HG03558 (cell line): Measurements from ENCODE around the gene DUSP1.

Experiments used
- ATAC-seq: cut with Tn5 transposase; IDR thresholded peaks from one replicate; pipeline ENCODE4 v1.9.1; 2021; ENCODE audit warnings: moderate number of reproducible peaks; ENCODE audit not compliant: unreplicated experiment; ENCODE audit errors: extremely low read depth

The DUSP1 gene

GRCh38 chr5:172747471-172747870 lies 23.5 kb downstream of the DUSP1 start:
- ATAC-seq = no peak

DNA sequence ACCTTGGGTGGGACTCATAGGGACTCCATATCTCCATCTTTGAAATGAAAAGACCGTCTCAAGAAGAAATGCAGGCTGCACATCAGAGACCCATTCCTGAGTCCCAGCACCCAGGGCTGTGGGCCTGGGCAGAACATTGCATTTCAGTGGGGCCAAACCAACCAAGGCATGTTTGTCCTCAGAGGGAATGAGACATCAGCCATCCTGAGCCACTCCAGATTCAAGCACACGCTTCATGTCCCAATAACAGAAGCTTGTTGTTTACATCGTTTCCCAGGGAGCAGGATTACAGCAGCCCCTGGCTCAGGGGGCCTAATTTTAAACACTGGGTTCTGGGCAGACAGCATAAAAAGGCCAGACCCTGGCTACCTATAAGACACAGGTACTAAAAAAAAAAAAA lies 24.3 kb downstream of the DUSP1 start:
- ATAC-seq = no peak

DNA sequence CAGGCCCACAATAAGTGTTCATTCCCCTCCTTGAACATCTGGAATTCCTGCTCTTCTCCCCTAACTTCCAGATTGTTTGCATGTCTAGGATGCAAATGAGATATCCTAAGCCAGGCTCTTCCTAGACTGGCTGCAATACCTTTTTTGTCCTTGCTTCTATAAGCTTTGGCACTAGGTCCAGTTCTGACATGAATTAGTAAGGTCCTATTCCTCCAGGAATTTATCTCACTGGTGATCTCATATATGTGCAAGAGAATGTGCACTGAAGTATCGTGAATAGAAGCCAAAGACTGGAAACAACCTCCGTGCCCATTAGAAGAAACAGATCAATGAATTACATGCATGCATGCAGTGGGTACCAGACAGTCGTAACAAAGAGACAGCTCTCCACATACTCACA lies 25.2 kb downstream of the DUSP1 start:
- ATAC-seq = no peak

DNA sequence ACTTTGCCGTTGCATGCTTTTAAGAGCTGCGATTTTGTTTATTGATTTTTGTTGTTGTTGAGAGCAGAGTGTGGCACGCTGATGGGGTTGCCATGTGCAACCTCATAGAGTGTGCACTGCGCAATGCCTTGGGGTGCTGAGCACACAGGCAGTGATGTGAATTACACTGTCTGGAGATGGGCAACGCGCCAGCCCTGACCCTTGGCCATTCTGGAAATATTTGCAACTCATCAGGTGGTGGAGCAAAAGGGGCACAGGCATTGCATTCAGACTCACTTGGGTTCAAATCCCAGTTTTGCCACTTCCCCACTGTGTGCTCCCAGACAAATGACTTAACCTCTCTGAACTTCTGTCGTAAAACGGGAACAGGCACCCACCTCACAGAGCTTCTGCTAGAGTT lies 25.6 kb downstream of the DUSP1 start:
- ATAC-seq = no peak

DNA sequence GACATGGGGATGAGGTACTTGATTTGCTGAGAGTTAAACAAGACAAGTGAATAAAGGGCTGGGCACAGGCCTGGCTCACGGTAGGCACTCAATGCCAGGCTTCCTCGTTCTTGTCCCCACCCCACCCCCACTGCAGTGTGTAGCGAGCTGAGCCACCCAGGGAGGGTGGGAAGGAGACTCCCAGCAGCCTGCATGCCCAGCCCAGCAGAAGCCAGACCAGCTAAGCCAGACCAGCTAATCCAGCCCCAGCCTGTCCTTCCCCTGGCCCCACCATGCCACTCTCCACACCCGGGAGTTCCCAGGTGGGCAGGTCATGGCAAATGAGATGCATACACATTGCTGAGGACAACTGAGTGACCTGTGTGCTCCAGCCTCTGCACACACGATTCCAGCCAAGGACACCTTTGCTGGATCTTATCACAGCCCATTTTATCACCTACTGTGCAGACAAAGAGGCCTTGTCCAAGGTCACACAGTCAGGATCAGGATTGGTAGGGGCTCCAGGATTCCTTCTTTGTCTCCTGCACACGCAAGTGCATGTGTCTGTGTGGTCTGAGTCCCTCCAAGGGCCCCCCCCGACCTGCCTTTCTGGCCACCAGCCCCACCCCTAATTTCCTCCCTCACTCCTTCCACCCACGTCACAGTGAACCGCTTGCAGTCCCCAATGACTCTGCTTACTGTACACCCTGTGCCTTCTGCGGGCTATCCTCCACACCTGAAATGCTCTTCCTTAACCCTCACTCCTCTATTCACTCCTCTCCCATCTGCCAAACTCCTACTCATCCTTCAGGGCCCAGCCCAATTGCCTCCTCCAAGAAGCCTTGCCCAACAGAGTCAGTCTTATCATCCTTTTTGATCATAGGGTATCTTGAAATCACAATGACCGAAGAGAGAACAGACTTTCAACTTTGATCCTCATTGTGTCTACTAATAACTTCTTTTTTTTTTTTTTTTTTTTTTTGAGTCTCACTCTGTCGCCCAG lies 26.6 kb downstream of the DUSP1 start:
- no peak for ATAC-seq

- no peak for ATAC-seq
These were observed 27.7 kb downstream of the DUSP1 start for GRCh38 chr5:172743112-172743959.

DNA sequence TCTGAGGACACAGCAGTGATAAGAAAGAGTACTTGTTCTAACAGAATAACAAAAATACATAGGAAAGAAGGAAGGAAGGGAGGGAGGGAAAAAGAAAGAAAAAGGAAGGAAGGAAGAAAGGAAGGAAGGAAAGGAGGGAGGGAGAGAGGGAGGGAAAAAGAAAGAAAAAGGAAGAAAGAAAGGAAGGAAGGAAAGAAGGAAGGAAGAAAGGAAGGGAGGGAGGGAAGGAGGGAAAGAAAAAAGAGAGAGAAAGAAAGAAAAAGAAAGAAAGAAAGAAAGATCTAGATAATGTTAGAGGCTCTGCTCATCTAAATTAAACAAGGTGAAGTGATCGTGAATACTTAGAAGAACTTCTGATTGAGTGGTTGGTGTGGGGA lies 29.8 kb downstream of the DUSP1 start:
- no peak for ATAC-seq

DNA sequence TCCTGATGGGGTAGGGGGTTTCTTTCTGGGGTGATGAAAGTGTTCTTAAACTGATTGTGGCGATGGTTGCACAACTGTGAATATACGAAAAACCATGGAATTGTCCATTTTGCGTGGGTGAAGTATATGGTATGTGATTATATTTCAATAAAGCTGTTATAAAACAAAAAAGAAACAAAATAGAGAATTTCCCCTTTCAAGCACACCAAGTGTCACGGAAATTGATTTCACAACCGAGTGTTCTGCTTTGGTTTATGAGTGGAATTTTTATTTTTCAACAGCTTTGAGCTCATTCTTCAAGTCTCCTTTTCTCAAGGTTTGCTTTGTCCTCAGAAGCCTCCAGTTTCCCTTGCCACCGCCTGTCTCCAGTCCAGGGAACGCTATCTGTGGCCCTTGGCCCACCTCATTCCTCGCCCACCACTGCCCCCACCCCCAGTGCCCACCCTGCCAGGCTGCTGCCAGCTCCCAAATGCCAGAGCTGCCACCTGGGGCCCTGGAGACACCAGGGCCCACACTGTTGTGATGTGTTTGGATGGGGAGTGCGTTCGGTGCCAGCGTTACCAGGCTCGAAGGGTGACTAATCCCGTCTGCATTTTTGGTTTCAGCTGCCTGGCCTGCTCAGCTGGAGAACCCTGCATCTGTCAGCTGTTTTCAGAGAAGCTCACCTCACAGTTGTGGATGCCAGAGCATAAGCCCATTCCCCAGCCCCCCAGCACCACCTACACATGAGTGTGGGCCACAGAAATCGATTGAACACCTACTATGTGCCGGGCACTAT lies 30.4 kb downstream of the DUSP1 start:
- no peak for ATAC-seq

DNA sequence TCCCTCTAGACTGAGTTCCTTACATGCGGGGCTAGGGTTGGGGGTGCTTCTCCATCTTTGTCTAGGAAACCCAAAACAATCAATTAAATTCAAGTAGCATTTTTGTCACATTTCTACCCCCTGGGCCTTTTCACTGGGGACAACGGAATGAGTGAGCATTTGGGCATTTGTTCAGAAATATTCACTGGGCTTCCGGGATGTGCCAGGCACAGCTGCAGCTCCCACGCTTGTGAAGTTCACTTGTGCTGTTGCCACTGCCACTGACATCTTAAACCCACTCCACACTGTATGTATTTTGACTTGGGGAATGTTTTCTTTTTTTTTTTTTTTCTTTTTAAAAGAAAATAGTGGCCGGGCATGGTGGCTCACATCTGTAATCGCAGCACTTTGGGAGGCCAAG lies 31.6 kb downstream of the DUSP1 start:
- no peak for ATAC-seq

DNA sequence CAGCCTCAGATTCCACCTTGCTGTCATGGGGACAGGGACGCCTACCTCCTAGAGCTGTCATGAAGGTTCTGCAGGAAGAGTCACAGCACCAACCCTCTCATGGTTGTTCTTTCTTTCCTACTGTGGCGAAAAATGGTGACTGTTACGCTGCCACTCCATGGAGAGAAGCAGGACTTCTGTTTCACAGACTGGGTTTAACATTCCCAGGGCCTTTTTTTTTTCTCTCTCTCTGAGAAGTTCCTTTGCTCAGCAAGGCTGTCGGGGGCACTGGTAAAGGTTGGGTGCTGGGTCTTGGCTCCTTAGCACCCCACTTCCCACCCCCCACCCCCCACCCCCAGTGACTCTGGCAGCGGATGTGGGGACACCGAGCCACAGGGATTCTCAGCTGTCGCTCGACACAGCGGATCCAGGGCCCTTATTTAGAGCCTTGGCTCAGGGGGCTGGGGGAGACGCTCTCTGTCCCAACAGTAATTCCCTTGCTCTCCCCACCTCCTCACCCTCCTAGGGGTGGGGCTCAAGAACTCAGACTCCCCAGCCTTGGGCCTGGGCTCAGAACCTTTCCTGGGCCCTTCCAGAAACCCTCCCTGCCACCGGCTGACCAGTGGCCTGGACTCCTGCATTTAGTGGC lies 34.4 kb downstream of the DUSP1 start:
- ATAC-seq = no peak

DNA sequence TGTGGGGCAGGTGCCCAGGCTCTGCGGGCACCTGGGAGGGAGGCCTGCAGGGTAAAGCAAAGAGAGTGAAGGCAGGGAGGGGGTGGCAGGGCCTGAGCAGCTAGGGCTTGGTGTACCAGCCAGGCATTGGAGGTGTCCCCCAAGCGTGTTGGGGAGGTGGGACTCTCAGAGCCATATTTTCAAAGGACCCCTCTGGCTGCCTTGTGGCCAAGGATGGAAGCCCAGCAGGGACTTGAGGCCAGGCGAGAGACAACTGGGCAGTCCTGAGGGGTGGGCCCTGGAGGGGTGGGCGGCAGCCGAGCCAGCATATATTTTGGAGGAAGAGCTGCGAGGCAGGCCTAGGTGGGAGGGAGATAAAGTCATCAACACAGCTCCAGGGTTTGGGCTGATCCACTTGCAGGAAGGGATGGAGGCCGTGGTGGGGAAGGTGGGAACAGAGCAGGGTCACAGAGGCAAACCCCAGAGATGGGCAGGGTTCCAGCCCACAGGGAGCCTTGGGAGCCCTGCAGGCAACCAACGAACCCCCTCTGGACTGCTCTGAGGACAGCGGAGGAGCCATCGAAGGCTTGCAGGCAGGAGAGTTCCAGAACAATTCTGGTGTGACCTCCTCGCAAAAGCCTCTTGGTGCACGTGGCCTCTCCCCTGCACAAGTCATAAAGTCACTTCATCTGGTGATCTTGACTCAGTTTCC lies 35.7 kb downstream of the DUSP1 start:
- ATAC-seq = no peak

DNA sequence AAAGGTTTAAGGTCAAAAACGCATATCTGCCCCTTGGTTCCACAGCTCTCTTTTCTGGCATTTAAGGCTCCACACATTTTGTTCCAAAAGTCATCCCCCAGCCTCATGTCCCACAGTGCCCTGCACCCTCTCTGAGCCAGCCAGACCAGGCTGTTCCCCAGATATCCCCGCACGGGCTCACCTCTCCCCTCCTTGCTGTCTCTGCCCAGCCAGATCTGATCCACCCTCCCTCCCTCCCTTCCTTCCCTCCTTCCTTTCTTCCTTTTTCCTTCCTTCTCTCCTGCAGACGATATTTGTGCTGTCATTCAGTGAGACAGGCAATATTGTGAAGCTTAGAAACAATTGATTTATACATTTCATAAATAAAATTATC lies 37.0 kb downstream of the DUSP1 start:
- no peak for ATAC-seq

DNA sequence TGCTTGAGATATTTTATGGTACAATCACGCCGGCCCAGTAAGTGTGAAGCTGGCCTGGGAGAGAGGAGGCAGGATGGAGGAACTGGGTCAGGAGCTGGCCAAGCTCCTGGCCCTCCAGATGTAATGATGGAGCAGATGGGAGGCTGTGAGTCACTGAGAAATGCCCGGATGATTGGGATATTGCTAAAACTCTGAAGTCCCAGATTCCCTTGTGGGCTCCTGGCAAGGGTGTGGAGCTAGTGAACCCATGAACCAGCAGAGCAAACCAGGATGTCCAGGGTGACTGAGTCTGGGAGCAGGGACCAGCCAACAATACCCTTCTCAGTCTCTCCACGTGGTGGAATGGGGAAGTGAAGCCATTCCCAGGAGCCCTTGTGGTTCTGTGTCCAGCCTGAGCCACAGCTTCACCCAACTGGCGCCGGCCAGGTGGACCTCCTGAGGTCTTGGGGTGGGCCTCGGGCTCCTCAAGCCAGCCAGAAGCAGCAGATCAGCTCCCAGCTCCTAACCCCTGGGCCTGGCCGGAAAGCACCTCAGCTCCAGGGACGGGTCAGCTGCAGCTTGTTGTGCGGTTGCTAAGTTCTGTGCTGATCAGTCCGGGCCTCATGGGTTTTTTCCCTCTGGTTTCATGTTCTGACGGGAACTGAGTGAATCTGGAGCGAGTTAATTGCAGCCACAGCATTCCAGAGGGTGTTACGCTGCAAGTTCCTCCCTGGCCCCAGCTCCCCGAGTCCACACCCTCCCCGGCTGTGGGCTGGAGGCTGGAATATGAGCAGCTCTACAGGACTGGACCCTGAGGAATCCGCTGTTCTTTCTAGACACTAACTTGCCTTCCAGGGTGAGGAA lies 37.6 kb downstream of the DUSP1 start:
- ATAC-seq = no peak

GRCh38 chr5:172732201-172732865 lies 38.7 kb downstream of the DUSP1 start:
- no peak for ATAC-seq

DNA sequence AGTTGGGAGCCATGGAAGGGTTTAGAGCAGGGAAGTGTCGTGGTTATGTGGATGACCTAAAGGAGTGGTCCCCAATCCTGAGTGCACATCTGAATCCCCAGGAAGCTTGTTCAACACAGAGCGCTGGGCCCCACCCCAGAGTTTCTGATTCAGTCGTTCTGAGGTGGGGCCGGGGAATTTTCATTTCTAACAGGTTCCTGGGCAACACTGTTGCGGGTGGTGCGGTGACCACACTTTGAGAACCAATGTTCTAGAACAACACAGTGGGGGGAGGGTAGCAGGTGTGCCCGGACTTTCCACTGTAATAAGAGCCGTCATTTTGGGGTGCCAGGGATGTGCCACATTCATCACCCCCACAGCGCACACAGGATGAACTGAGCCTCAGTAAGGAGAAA lies 39.3 kb downstream of the DUSP1 start:
- ATAC-seq = no peak

- ATAC-seq = no peak
These were observed 39.9 kb downstream of the DUSP1 start for GRCh38 chr5:172730981-172731679.

DNA sequence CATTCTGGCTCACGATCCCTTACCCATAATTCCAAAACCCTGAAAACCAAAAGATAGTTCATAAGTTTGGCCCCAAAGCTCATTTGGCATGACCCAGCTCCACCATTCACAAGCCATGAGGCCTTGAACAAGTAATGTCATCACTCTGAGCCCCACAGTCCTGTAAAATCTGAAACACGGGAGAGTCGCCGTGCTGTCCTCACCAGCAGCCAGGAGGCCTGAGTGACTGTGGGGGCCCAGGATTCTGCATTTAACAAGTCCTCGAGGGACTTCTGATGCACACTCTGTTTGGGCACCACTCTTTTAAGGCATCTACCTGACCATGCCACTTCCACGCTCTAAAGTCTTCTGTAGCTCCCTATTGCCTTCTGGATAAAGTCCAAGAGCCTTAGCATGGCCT lies 40.8 kb downstream of the DUSP1 start:
- ATAC-seq = no peak

- ATAC-seq = no peak
These were observed 41.4 kb downstream of the DUSP1 start for GRCh38 chr5:172729588-172729987.
